HG02884 (cell line): ENCODE measurements around the gene FADS2.
A peak's percentile ranks its signal among the peaks of the same experiment; 100 is the strongest.

Experiments used
- ATAC-seq: cut with Tn5 transposase; IDR thresholded peaks from one replicate; pipeline ENCODE4 v1.9.1; 2021; ENCODE audit warnings: mild to moderate bottlenecking, moderate library complexity; ENCODE audit not compliant: unreplicated experiment

The FADS2 gene

GRCh38 chr11:61820174-61820573, 7.9 kb upstream of the FADS2 start:
- ATAC-seq, result no peak

- ATAC-seq, result peak; percentile 1
These were observed 1.1 kb upstream of the FADS2 start for GRCh38 chr11:61826930-61827570.

GRCh38 chr11:61828379-61828628, 204 bp downstream of the FADS2 start:
- peak; percentile 5 for ATAC-seq

GRCh38 chr11:61828629-61829407, 718 bp downstream of the FADS2 start:
- no peak for ATAC-seq

- ATAC-seq, result no peak
These were observed 1.7 kb downstream of the FADS2 start for GRCh38 chr11:61829806-61830205.

GRCh38 chr11:61830237-61831105, 2.4 kb downstream of the FADS2 start:
- no peak for ATAC-seq

- ATAC-seq, result no peak
These were observed 4.1 kb downstream of the FADS2 start for GRCh38 chr11:61832207-61832606.

GRCh38 chr11:61832754-61833153, 4.7 kb downstream of the FADS2 start:
- ATAC-seq, result no peak

- no peak for ATAC-seq
These were observed 5.4 kb downstream of the FADS2 start for GRCh38 chr11:61833471-61833870.

GRCh38 chr11:61833926-61834277, 5.8 kb downstream of the FADS2 start:
- ATAC-seq, result no peak

GRCh38 chr11:61834278-61835048, 6.4 kb downstream of the FADS2 start:
- ATAC-seq, result peak; percentile 96

GRCh38 chr11:61836193-61836592, 8.1 kb downstream of the FADS2 start:
- ATAC-seq, result no peak

GRCh38 chr11:61837411-61838005, 9.4 kb downstream of the FADS2 start:
- ATAC-seq, result no peak

GRCh38 chr11:61838501-61838900, 10.4 kb downstream of the FADS2 start:
- ATAC-seq, result no peak

- no peak for ATAC-seq
These were observed 10.8 kb downstream of the FADS2 start for GRCh38 chr11:61838921-61839320.

GRCh38 chr11:61839742-61840141, 11.6 kb downstream of the FADS2 start:
- no peak for ATAC-seq

GRCh38 chr11:61840371-61840770, 12.3 kb downstream of the FADS2 start:
- no peak for ATAC-seq

- no peak for ATAC-seq
These were observed 13.8 kb downstream of the FADS2 start for GRCh38 chr11:61841636-61842527.

- ATAC-seq, result no peak
These were observed 14.4 kb downstream of the FADS2 start for GRCh38 chr11:61842528-61842820.
